CD1c-positive myeloid dendritic cell (primary cell): ENCODE measurements around the gene MLPH.

ENCODE experiments used
- DNase-seq: peaks from one replicate; pipeline ENCODE4 v3.0.0-alpha.2; 2016; ENCODE audit errors: extremely low spot score

MLPH gene

DNA sequence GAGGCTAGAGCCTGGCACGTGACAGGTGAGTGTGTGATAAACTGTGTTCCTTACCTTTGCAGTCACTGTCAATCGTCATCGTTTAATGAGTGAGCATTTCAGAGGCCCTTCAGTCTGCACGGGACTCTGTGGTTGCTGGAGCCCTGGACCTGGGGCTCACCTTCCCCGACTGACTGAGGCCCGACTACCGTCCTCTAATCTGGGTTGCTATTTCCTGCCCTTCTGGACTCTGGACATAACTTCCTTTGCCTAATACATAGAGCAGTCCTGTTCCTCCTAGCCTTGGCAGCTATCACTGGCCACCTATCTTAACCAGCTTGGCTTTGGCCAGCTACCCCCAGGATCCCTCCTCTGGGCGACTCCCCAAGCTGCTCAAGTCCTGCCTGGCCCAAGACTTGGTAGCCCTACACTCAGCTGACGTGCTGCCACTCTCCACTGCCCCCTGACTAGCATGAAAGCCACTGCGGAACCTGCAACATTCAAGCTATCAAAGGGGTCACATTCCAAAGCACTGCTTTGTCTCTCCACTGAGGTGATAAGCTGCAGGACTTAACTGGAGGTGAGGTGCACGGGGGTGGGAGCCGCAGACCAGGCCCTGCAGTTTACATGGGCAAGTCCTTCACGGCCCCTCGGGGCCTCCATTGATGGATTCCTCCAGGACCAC is 114.5 kb downstream of the MLPH start:
- no peak for DNase-seq

DNA sequence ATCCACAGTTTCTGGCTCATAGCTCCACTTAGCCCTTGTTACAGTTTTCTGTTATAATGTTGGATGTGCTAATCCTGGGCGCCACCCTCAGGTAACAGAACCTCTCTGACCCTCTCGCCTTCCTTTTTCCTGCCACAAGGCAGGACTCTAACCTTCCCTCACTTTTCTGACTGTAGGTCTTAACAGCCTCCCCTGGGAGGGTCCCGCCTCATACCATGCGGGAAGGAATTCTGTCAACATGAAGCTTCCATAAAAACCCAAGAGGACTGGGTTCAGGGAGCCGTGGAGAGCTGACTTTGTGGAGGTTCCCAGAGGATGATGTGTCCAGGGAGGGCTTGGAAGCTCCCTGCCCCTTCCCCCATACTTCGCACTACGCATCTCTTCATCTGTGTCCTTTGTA is 115.4 kb downstream of the MLPH start:
- DNase-seq = no peak

GRCh38 chr2:237603049-237603717 is 116.1 kb downstream of the MLPH start:
- no peak for DNase-seq

- DNase-seq = peak; percentile 63
Measured at GRCh38 chr2:237603718-237604362, 116.8 kb downstream of the MLPH start.

GRCh38 chr2:237604391-237604790 is 117.3 kb downstream of the MLPH start:
- no peak for DNase-seq
